ENCODE data around the gene DGKH. TPM values are rescaled to one million over a fixed set of nuclear protein-coding genes. Genes with fewer than 3 reads are reported as not detected.
A peak's percentile ranks its signal among the peaks of the same experiment; 100 is the strongest.

DGKH gene
- total RNA-seq, 1 donor from 2014 or later = 14.5 TPM

DNA sequence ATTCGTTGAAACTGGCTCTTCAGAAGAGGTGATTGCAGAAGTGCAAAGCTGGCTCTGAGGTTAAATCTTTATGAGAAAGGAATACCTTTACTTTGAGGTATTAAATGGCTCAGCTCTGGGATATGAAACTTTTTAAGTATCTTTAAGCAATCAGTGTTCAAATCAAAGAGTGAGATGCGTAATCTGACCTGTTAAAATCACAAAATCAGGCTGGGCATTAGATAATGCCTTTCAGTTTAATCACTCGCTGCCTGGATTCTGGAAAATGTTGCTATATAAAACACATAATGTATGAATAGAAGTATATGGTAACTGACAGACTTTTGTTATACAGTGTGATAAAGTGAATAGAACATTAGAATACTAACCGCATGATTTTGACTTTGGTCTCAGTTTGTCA, 2.0 kb upstream of the DGKH start:
- TF ChIP-seq, protein P1, sequence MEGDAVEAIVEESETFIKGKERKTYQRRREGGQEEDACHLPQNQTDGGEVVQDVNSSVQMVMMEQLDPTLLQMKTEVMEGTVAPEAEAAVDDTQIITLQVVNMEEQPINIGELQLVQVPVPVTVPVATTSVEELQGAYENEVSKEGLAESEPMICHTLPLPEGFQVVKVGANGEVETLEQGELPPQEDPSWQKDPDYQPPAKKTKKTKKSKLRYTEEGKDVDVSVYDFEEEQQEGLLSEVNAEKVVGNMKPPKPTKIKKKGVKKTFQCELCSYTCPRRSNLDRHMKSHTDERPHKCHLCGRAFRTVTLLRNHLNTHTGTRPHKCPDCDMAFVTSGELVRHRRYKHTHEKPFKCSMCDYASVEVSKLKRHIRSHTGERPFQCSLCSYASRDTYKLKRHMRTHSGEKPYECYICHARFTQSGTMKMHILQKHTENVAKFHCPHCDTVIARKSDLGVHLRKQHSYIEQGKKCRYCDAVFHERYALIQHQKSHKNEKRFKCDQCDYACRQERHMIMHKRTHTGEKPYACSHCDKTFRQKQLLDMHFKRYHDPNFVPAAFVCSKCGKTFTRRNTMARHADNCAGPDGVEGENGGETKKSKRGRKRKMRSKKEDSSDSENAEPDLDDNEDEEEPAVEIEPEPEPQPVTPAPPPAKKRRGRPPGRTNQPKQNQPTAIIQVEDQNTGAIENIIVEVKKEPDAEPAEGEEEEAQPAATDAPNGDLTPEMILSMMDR (IDR thresholded peaks at IDR 0.05) = no peak
- peaks cover 33% of the 10 kb centered on the region for H3K4me1 Mint-ChIP-seq (ENCODE audit: unreplicated experiment)
- no peak for DNase-seq (ENCODE audit: extremely low spot score, unreplicated experiment)
- H3K27ac Mint-ChIP-seq (ENCODE audit: unreplicated experiment) = no peak overlapping the region
- H3K9me3 Mint-ChIP-seq (ENCODE audit: unreplicated experiment) = no peaks in the 10 kb centered on the region
- peaks cover 3% of the 10 kb centered on the region for H3K36me3 Mint-ChIP-seq (ENCODE audit: unreplicated experiment)
- H3K27me3 Mint-ChIP-seq (ENCODE audit: unreplicated experiment) = no peaks in the 10 kb centered on the region
- H3K4me3 Mint-ChIP-seq (ENCODE audit: unreplicated experiment) = no peak overlapping the region

DNA sequence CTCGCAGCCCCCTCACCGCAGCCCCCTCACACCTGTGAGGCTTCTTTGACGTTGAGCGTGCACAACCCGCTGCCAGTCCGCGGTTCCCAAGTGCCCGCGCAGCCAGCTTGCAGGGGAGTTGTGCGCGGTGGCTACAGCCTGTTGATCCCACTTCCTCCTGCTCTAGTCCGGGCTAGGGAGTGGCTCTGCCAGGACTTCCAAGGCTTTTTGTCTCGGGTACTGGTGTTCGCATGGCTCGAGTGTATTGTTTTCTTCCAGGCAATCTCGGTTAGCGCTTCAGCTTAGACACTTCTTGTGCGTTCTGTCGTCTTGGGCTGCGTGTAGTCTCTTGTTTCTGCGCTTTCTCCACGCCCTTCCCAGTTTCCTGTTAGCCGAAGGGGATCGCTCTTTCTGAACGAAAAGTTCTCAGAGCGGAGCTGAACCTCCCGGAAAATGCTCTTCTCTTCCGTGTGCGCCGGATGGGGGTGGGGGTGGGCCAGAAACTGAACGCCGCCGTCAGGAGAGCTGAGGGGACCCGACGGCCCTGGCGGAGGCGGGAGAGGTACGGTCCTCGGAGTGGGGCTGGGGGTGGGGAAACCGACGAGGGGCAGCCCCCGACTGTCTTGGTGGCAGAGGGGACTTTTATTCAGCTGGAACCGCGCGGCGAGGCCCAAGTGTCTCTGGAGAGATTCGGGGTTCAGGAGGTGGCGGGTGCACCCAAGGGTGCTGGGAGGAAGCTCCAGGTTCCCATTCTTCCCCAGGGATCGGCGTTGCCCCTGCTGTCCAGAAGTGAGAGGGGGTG, 697 bp upstream of the DGKH start:
- Mint-ChIP-seq H3K27ac (ENCODE audit: unreplicated experiment) (peak overlapping the region; percentile 94), H3K4me3 (ENCODE audit: unreplicated experiment) (peak overlapping the region; percentile 87), H3K4me1 (ENCODE audit: unreplicated experiment) (peaks cover 25% of the 10 kb centered on the region), H3K27me3 (ENCODE audit: unreplicated experiment) (no peaks in the 10 kb centered on the region), H3K36me3 (ENCODE audit: unreplicated experiment) (peaks cover 3% of the 10 kb centered on the region), H3K9me3 (ENCODE audit: unreplicated experiment) (no peaks in the 10 kb centered on the region)
- DNase-seq (ENCODE audit: extremely low spot score, unreplicated experiment) = no peak
- TF ChIP-seq, protein P1 (IDR thresholded peaks at IDR 0.05) = no peak

DNA sequence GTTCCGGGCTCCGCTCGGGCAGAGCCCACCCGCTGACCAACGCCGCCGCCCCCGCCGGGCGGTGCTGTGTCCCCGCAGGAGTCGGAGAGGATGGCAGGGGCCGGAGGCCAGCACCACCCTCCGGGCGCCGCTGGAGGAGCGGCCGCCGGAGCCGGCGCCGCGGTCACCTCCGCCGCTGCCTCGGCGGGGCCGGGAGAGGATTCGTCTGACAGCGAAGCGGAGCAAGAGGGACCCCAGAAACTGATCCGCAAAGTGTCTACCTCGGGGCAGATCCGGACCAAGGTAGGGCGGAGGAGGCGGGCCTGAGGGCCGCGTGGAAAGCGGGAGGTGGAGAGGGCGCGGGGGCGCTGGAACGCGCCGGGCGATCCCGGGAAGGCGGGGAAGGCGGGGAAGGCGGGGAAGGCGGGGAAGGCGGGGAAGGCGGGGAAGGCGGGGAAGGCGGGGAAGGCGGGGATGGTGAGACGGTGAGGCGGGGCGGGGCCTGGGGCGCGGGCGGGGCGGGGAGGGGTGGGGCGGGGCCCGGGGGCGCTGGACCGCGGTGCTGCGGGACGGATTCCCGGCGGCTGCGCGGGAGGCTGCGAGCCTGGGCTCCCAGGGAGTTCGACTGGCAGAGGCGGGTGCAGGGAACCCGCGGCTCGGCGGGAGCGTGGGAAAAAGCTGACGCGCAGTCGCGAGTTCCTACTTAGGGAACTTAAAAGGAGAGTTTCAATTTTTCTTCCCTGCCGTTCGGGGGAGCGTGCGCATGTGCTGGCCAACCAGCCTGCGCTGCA, 421 bp downstream of the DGKH start:
- Mint-ChIP-seq H3K27me3 (ENCODE audit: unreplicated experiment) (no peaks in the 10 kb centered on the region), H3K9me3 (ENCODE audit: unreplicated experiment) (no peaks in the 10 kb centered on the region), H3K27ac (ENCODE audit: unreplicated experiment) (peak overlapping the region; percentile 77)

DNA sequence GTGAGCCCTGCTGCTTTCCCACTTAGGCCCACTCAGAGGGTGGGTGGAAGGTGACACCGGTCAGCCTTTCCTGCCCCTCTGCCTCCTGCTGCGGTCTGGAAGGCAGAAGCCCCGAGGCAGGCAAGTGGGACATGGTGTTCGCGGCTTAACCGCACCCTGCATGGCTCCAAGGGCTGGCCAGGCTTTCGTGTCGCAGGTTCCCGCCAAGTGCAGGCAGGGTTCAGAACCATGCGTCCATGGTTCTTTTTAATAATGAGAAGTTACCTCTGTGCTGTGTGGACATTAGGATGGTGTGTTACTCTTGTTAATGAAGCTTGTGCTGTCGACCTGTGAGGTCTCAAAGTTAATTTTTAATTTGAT, 986 bp downstream of the DGKH start:
- Mint-ChIP-seq H3K4me3 (ENCODE audit: unreplicated experiment) (peak overlapping the region; percentile 72), H3K4me1 (ENCODE audit: unreplicated experiment) (peaks cover 25% of the 10 kb centered on the region)

More for the DNA sequence above, 421 bp downstream of the DGKH start:
- TF ChIP-seq, protein P1 (IDR thresholded peaks at IDR 0.05) = peak; percentile 32
- DNase-seq (ENCODE audit: extremely low spot score, unreplicated experiment) = peak; percentile 89
- Mint-ChIP-seq H3K36me3 (ENCODE audit: unreplicated experiment) (peaks cover 3% of the 10 kb centered on the region), H3K4me1 (ENCODE audit: unreplicated experiment) (peaks cover 25% of the 10 kb centered on the region), H3K4me3 (ENCODE audit: unreplicated experiment) (peak overlapping the region; percentile 87)

More for the DNA sequence above, 986 bp downstream of the DGKH start:
- Mint-ChIP-seq H3K27me3 (ENCODE audit: unreplicated experiment) (no peaks in the 10 kb centered on the region), H3K9me3 (ENCODE audit: unreplicated experiment) (no peaks in the 10 kb centered on the region), H3K27ac (ENCODE audit: unreplicated experiment) (peak overlapping the region; percentile 56), H3K36me3 (ENCODE audit: unreplicated experiment) (peaks cover 3% of the 10 kb centered on the region)
- DNase-seq (ENCODE audit: extremely low spot score, unreplicated experiment) = no peak
- TF ChIP-seq, protein P1 (IDR thresholded peaks at IDR 0.05) = no peak
